Retina (tissue), 1 donor: Measurements from ENCODE around the gene TEDC2.
A peak's percentile ranks its signal among the peaks of the same experiment; 100 is the strongest.
"Not testable (repeated sequence)": the region's sequence is repeated elsewhere in the genome, so short reads cannot be mapped to it uniquely, and the experiment has no call there.

ENCODE experiments used
- DNase-seq: peaks from one replicate; pipeline ENCODE4 v3.0.0-alpha.2; 2016

TEDC2 gene

DNA sequence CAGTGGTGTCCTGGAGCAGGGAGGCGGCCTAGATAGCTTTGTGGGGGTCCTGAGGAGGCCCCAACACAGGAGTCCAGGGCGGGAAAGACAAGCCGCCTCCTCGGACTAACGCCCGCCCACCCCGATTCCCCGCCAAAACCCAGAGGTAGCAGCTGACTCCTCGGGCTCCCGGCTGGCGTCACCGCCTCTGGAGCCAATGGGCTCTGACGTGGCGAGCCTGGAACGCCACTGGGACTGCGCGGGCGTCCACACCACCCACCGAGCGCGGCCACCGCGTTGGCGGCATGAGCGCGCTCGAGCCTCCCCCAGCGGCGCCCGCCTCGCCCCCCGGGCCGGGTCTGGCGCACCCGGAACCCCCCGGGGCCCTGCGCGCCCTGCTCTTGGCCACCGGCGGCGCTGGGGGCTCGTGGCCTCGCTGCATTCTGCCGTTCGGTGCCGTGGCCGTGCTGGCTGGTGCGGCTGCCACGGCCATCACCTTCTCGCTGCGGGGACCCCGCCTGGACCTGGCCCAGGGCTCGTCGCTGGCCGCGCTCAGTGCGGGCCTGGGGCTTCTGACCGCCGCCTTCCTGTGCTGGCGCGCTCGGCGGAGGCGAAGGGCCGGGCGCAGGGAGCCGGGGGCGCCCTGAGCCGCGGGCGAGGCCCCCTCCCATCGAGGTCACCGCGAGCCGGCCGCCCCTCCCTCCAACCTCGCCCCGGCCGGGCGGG, 7.8 kb downstream of the TEDC2 start:
- DNase-seq, result peak; percentile 79

DNA sequence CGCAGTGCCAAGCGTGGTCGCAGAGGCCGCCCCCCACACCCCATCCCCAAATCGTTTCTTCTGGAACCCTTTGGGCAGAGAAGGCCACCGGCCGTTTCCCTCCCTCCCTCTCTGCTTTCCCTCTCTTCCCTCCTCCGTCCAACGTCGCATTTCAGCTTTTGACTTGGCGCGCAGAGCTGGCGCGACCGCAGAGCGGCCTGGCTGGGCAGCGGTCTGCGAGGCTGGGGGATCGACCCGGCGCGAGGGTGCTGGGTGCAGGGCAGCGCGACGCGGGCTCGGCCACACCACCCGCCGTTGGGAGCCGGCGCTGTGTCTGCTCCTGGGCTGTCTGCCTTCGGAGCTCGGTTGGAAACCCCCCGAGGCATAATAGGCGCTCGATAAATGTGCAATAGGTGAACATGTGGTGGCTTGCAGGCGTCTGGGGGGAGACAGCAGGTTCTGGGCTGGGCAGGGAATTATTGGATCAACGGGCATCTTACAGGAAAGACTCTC, 8.4 kb downstream of the TEDC2 start:
- peak; percentile 88 for DNase-seq

DNA sequence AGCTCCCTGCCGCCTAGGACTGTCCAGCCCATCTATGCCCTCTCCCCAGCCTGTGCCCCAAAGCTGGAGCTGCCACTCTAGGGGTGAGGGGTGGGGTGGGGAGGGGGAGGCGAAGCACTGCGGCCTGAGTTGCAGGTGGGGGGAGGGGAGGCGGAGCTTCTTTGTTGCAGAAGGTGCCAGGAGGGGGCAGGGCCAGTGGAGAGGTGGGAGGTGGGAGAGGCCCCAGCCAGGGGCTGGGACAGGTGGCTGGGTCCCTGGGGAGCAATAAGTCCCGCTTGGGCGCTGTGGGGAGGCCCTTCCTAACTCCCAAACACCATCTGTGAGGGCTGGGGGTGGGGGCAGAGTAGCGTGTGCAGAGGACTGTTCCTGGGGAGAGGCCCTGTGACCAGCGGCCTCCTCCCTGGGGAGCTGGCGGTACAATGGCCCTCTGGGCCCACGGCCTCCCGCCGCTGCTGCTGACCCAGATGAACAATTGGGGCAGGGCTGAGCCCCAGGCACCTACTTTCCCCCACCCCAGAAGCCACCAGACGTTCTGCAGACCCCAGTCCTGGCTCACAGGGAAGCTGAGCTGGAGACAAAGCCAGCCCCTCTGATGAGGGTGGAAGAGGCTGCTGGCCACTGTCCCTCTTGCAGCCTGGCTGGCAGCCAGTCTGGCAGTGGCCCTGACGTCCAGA, 9.0 kb downstream of the TEDC2 start:
- DNase-seq, result peak; percentile 85

DNA sequence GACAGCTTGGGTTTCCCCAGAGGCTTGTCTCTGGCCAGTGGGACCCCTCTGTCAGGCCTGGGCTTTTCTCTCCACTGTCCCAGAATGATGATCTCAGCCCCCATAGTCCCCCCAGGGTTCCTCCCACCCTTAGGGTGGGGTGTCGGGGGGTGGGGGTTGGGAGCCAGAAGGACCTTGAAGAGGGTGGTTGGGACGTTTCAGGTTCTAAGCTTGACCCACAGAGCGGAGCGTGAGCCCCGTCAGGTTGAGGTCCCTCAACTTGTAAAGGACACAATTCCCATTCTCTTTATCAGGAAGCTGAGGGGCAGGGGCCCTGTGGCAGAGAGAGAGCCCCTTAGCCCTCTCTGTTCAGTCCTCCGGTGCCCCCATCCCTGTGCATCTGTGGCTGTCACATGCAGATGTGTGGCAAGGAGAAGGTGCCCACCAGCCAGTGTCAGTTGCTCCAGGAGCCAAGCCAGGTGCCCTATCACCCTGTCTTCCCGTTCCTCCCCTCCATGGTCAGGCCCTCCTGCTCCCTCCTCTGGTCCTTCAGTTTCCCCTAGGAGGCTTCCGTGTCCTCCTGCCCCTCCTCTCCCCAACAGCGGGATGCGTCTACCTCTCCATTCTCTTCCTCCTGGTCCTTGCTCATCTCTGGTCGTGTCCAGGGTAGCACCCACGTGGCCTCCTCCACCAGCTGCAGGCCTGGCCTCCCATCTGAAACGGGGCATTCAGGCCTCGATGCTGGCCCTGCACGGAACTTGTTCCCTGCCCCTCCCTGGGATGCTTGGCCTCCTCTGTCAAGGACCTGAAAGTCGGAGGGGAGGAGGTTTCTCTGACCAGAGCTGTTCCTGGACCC, 9.7 kb downstream of the TEDC2 start:
- DNase-seq, result no peak

DNA sequence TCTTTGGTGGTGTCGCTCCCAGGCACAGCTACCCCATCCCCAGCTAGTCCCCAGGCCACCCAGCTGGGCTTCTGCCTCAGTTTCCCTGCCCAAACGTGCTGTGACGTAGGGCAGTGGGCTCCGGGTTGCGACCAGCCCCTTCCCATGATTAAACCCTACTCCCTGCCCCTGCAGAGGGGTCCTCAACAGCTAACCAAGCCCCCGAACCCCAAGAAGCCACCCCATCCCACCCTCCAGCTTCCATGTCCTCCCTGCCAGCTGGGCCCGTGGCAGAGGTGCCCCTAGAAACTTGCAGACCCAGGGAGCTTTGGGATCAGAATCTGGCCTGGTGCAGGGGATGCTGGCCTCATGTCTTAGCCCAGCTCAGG, 10.3 kb downstream of the TEDC2 start:
- DNase-seq, result no peak

DNA sequence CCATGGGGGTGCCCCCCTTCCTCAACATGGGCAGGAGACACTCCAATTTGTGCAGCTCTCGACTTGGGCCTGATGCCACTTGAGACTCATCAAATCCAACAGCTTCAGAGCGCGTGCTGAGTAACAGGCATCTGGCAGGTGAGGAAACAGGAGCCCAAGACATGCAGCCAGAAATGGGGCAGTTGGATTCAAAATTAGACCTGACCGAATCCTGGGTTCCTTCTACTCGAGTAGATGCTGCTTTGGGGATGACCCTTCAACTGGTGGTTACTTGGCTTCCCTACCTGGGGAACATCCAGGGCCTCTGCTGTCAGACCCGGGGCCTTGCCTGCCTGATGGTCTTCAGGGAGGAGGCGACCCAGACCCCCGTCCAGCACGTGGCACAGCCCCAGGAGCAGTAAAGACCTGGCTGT, 10.7 kb downstream of the TEDC2 start:
- peak; percentile 61 for DNase-seq

DNA sequence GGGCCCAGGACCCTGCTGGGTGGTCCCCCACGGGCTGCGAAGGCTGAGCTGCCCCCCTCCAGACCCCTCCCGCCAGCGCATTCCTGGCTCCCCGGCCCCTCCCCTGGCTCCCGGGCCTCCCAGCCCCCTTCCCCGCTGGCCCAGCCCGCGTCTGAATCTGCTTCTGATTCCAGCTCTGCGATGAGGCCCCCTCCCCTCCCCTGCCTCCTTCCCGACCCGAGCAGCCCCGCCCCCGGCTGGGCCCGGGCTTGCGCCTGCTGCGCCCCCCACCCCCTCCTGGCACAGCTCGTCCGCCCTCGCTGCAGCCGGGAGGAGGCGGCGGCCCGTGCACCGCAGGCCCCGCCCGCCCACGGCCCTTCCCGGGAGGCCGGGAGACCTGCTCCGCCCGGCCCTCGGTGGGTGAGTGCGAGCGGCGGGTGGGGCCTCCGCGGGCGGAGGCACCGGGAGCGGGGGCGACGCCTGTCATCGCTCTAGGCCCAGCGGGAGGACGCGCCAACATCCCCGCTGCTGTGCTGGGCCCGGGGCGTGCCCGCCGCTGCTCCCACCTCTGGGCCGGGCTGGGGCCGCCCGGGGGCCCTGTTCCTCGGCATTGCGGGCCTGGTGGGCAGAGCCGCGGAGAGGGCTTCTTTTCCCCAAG, 11.2 kb downstream of the TEDC2 start, which contains the start of gene NTN3:
NTN3 (plus strand) TSS at position 282 of the 637 bp plus-strand sequence. CDS start 405 bp downstream, outside the sequence.
- DNase-seq, result no peak

DNA sequence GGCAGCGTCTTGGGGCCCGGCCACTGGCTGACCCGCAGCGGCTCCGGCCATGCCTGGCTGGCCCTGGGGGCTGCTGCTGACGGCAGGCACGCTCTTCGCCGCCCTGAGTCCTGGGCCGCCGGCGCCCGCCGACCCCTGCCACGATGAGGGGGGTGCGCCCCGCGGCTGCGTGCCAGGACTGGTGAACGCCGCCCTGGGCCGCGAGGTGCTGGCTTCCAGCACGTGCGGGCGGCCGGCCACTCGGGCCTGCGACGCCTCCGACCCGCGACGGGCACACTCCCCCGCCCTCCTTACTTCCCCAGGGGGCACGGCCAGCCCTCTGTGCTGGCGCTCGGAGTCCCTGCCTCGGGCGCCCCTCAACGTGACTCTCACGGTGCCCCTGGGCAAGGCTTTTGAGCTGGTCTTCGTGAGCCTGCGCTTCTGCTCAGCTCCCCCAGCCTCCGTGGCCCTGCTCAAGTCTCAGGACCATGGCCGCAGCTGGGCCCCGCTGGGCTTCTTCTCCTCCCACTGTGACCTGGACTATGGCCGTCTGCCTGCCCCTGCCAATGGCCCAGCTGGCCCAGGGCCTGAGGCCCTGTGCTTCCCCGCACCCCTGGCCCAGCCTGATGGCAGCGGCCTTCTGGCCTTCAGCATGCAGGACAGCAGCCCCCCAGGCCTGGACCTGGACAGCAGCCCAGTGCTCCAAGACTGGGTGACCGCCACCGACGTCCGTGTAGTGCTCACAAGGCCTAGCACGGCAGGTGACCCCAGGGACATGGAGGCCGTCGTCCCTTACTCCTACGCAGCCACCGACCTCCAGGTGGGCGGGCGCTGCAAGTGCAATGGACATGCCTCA, 12.0 kb downstream of the TEDC2 start:
- DNase-seq, result peak; percentile 76

DNA sequence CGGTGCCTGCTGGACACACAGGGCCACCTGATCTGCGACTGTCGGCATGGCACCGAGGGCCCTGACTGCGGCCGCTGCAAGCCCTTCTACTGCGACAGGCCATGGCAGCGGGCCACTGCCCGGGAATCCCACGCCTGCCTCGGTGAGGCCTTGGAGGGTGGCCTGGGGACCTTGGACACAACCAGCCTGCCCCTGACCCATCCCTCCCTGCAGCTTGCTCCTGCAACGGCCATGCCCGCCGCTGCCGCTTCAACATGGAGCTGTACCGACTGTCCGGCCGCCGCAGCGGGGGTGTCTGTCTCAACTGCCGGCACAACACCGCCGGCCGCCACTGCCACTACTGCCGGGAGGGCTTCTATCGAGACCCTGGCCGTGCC, 12.6 kb downstream of the TEDC2 start:
- no peak for DNase-seq

DNA sequence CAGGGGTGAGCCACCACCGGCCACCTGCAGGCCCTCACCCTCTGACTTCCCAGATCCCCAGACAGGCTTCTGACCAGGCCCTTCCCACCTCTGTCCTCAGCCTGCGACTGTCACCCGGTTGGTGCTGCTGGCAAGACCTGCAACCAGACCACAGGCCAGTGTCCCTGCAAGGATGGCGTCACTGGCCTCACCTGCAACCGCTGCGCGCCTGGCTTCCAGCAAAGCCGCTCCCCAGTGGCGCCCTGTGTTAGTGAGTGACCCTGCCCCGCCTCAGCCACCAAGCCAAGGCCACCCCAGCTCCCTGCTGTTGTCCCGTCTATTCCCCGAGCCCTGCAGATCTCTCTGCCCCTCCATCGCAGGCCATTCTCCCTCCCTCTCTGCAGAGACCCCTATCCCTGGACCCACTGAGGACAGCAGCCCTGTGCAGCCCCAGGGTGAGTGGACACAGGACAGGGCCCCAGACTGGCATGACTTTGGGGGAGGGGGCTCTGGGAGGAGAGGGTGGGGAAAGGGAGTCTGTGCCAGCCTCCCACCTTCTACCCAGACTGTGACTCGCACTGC, 13.1 kb downstream of the TEDC2 start:
- no peak for DNase-seq

DNA sequence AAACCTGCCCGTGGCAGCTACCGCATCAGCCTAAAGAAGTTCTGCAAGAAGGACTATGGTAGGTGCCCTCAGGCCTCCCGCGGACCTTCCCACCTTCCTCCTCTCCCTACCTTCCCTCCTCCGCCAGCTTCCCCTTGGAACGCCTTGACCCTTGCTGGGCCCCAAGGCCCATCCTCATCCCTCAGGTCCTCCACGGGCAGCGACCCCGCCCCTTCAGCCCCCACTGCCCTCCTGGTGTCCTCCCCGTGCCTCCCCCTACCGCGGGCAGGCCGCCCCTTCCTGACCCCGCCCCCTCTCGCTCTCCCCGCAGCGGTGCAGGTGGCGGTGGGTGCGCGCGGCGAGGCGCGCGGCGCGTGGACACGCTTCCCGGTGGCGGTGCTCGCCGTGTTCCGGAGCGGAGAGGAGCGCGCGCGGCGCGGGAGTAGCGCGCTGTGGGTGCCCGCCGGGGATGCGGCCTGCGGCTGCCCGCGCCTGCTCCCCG, 13.6 kb downstream of the TEDC2 start:
- peak; percentile 40 for DNase-seq

DNA sequence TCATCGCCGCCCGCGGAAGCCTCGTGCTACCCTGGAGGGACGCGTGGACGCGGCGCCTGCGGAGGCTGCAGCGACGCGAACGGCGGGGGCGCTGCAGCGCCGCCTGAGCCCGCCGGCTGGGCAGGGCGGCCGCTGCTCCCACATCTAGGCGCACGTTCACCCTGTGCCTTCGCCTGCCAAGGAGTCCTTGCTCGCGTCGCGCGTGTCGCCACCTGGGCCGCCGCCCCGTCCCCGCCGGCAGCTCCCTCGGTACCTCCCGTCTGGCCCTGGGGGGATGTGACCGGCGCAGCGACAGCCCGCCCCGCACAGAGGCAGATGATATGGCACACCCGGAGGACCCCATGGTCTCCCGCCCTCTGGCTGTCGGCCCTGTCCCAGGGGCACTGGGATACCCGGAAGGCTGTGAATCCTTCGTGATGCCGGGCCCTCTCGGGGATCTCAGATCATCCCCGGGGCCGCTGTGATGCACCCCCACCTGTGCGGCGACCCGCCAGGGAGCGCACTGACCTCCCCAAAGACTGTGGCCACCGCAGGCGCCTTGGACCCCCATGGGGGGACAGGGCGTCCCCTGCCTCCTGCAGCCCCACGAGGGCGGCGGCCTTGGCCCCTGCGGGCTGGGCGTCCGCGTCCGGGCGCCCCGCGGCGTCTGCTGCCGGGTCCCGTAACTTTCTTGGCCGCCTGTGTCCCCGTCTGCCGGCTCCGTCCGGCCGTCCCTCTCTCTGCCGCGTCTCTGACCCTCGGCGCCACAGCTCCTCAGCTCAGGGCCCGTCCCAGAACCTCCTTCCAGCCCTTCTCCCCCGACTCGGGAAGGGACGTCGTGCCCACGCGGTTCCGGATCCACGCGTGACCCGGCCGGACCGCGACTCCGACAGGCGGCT, 14.3 kb downstream of the TEDC2 start:
- DNase-seq, result peak; percentile 75

DNA sequence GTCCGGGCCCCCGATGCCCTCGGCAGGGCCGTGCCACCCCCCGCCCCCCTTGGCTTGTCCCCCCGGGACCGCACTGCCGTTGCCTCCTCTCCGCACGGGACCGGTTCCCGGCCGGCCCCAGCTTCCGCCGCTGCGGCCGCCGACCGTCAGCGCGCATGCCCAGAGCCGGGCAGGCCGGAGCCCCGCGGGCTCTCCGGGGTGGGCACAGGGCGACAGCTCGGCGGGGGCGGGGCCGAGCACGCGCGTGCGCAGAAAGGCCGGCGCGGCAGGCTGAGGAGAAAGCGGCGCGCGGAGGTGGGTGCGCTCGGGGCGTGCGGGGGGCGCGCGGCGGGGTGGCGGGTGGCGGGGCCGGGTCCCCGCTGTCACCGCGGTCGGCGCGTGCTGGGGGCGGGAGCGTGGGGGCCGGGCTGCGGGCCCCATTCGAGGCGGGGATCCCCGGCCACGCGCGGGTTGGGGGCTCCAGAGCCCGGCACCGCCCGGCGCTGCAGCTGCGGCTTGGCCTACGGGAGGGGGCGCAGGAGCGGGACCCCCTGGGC, 15.0 kb downstream of the TEDC2 start, which contains the start of gene TBC1D24:
TBC1D24 (plus strand) TSS at position 251 of the 536 bp plus-strand sequence. CDS start 21,022 bp downstream, outside the sequence.
- DNase-seq, result peak; percentile 78

DNA sequence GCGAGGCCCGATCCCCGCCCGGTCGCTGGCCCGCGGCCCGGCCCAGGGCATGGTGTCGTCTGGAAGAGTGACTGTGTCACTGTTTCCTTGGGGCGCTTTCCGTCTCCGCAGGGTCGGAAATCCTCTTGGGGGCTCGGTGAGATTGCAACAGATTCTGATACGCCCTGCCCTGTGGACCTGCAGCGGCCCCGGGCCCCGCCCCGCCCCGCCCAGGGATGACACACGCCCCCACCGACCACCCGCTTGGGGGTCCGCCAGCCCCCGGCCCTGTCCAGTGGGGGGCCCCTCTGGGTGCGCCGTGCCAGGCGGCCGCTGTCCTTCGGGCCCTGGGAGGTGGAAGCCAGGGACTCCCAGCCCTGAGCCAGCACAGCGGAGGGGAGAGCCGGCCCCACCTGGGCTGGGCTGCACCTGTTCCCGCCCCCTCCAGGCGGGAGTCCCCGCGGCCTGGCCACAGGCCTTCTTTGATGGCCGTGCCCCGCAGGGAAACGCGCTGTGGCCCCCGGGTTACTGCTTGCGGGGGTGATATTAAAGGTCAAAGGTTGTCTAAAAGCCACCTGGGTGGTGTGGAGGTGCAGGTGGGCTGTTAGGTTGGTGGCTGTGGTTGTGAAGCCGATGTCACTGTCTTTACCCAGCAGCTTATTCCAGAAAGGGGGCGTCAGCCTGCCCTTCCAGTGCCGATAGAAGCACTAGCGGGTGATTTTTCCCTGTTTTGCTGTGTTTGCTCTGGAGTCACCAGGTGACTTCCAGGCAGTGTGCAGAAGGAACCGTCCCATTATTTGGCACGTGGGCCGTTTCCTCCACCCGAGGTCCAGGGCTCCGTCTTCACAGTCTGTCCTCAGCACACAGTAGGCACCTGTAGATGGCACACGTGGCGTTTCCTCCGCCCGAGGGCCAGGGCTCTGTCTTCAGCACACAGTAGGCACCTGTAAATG, 15.8 kb downstream of the TEDC2 start:
- DNase-seq, result peak; percentile 40

DNA sequence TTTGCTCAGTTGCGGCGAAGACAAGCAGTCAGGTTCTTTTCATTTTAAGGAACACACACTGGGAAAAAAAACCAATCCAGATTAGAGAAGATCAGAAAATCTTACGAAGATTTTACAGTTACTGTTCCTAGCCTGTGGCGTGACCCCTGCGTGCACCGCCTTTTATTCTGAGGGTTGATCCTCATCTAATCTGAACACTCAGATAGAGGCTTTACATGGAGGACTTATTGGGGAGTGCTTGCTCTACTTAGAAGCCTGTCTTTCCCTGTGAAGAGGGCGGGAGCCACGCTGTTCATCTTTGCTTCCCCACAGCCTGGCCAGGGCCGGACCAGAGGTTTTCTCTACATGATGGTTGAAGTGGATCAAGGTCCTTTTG, 16.4 kb downstream of the TEDC2 start:
- no peak for DNase-seq

DNA sequence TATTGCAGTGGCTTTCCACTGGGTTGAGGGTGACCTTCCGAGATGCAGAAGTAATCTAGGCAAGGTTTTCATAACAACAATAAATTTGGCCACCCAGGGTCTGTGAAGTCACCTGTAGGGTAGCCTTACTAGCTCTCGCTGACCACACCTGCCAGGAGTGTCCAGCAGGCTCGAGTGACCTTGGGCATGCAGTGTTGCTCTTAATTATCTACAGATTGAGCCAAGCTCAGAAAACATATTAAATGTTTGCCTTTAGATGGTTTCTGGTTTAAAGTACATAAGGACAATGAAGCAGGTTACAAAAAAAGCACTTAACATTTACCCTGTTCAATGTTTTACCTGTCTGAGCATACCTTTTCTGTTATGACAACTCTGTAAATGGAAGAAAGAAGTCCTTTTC, 16.8 kb downstream of the TEDC2 start:
- no peak for DNase-seq

DNA sequence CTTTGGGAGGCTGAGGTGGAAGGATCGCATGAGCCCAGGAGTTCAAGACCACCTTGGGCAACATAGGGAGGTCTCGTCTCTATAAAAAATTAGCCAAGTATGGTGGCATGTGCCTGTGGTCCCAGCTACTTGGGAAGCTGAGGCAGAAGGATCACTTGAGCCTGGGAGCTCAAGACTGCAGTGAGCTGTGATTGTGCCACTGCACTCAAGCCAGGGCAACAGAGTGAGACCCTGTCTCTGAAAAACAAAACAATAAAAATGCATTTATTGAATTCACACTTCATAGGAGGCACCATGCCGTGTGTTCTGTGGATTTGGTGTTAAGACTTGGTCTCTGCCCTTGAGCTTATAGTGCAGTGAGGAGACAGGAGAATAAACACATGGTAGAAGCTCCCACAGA, 17.4 kb downstream of the TEDC2 start:
- DNase-seq, result no peak

DNA sequence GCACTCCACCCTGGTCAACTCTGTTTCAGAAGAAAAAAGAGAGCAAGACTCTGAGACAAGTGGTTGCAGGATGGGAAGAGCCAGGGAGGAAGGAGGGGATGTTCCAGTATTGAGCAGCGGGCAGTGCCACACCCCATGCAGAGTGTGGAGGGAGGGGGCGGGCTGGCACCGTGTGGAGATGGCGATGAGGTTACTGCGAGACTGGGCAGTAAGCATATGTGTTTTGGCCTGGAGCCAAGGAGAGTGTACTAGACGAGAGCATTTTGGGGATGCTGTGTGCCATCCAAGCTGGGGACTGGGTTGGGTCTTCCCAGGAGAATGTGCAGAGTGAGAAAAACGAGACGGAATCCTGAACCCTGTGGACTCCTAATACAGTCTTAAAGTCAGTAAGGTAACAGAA, 18.4 kb downstream of the TEDC2 start:
- DNase-seq, result no peak

DNA sequence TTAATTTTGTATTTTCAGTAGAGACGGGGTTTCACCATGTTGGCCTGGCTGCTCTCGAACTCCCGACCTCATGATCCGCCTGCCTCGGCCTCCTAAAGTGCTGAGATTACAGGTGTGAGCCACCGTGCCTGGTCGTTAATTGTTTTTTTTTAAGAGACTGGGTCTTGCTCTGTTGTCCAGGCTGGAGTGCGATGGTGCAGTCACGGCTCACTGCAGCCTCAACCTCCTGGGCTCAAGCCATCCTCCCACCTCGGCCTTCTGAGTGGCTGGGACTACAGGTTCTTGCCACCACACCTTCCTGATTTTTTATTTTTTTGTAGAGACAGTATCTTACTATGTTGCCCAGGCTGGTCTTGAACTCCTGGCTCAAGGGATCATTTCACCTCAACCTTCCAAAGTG, 20.1 kb downstream of the TEDC2 start:
- DNase-seq, result not testable (repeated sequence)
